Mucosa of gallbladder (tissue), 1 donor: ENCODE measurements around the gene SDK2. TPM values are rescaled to one million over a fixed set of nuclear protein-coding genes. Genes with fewer than 3 reads are reported as not detected.

Experiments used
- DNase-seq: peaks from one replicate; pipeline ENCODE4 v3.0.0-alpha.2; 2020; ENCODE audit warnings: low spot score
- total RNA-seq: library from RNA; stranded (reverse); gene quantifications from one replicate; pipeline ENCODE4 v1.2.1, GENCODE V29; 2021
- donor health status: DM: no; HTN: no; CAD: no.

SDK2 gene
- total RNA-seq, 1 donor from 2014 or later: 12.9 TPM

DNA sequence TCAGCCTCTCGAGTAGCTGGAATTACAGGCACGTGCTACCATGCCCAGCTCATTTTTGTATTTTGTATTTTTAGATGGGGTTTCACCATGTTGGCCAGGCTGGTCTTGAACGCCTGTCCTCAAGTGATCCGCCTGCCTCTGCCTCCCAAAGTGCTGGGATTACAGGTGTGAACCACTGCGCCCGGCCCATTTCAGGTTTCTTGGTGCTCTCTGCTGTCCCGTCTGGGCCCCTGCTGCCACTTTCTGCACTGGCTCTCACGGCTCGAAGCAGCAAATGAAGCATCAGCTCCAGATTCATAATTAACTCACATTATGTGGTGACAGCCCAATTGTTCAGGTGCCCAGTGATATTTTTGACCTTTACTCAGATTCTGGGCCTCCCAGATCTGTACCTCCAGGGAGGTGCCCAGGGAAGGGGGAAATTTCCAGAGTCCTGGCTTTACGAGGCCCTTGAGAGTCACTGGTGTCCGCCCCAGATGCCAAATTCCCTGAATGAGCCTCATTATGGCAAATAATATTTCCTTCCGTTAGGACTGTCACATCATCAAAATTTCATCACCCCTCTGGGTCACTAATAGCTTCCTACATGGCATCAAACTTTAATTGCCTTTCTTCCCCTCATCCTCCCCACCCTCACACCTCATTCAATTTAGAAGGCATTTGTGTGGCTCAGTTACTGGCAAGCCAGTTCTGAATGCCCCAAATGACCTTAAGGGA is 9.0 kb downstream of the SDK2 start:
- DNase-seq: no peak

DNA sequence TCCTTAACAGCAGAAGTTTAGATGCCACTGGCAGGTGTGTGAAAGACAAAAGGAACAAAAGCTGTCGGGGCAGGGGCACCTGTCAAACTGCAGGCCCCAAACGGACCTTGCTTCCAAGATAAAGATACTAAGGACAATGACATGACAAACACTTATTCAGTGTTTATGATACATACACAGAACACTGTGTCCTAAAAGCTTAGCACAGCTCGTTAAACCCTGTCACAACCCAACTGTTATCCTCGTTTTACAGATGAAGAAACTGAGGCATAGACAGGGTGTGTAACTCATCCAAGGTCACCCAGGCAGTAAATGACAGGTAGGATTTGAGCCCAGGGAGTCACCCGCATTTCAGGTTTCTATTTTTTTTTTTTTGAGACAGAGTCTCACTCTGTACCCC is 9.6 kb downstream of the SDK2 start:
- DNase-seq: no peak

DNA sequence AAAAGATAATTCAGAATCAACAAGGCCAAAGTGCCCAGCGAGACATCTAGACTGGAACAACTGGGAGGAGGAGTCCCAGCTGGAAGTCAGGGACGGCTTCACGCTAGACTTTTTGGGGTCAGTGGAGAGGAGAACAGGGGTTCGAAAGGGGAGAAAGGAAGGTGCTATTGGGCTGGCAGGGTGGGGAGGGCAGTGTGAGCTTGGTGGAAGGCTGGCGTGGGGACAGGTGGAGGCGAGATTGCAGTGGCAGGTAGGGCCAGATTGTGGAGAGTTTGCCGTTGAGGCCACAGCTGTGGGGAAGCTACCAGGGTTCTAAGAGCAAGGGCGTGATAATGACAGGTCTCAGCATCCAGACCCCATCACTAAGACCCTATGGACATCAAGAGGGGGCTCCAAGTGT is 10.5 kb downstream of the SDK2 start:
- DNase-seq: no peak

DNA sequence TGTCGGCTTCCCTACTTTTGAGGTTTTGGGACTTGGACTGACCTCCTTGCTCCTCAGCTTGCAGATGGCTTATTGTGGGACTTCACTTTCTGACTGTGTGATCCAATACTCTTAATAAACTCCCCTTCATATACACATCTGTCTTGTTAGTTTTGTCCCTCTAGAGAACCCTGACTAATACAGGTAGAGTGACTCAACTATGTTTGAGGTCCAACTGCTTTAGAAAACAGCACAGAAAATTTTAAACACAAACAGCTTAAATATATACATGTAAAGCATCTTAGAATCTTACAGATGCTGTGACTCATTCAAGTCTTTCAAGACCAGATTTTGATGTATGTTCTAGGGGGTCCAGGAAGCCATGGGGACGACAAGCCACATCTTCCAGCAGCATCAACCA is 11.7 kb downstream of the SDK2 start:
- no peak for DNase-seq

DNA sequence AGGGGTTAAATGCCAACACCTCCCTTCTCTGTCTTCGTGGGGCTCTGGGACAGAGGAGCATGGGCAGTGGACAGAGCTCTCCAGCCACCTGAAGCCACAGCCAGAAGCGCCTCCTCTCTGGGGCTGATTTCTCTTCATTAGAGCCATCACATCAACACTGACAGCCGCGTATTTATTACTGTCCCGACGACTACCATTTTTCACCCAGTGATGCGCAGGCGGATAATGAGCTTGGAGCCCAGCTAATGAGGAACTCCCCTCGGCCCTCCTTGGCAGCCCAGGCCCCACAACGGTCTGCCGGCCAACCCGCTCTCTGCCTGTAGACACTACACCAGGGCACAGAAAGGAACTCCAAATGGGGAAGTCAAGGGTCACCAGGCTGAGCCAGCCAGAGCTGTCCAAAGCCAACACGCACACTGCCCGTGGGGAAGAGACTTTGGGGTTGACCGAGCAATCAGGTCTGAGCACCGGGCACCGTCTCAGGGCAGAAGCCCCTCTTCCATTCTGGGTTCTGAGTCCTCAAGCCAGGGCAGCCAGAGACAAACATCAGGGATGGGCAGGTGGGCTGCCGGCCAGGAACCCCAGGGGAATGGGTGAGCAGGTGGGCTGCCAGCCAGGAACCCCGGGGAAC is 13.2 kb downstream of the SDK2 start:
- no peak for DNase-seq

DNA sequence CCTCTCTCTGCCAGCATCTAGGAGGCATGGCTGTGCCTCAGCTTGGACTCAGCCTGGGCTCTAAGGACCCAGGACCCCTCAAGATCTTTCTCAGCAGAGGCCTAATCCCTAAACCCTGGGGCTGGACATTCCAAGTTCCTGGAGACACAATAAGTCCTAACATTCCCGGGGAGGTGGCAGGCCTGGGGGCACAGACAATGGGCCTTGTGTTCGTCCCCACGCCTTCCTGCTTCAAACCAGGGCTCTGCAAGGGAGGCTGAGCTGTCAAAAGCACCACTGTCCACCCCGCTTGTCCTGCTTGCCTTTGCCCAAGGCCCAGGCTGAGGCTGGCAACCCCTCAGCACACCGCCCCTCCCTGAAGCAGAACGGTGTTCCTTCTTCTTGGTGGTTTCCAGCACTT is 13.7 kb downstream of the SDK2 start:
- DNase-seq: no peak

DNA sequence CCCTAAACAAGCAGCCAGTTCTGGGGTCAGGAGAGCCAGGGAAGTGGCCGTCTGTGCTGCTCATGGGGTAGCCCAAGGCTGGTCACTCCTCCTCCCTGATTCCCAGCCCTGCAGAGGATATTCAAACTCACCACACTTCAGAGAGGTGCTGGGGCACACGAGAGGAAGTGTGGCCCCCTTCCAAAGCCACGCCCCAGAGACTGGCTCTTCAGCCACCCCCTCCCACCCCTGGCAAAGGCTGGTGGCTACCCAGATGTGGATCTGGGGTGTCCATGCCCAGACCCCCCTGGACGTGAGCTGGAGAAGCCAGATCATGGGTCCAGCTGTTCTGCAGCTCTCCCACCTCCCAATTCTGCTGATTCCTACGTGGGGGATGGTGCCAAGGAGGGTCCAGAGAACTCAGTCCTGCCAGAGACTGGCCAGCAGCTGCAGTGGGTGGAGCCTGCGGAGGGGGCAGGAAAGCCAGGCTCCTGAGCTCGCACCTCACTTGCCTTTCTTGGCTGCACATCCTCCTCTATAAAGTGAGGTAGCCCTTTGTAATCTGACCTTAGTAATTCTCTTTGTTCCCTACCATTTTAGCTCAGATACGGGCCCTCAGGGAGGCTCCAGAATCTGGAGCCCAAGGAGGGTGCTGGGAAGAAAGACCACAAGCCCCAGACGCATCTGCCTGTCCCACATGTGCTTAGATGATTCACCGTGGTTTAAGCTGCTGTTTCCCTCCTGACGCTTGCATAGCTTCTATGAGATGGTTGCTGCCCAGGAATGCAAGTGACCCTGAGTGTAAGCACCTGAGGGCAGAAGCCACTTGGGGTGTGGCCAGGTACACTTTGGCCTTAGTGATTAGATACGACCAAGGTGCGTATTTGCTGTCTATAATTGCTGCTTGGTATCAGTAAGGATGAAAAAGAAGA is 15.3 kb downstream of the SDK2 start:
- no peak for DNase-seq

DNA sequence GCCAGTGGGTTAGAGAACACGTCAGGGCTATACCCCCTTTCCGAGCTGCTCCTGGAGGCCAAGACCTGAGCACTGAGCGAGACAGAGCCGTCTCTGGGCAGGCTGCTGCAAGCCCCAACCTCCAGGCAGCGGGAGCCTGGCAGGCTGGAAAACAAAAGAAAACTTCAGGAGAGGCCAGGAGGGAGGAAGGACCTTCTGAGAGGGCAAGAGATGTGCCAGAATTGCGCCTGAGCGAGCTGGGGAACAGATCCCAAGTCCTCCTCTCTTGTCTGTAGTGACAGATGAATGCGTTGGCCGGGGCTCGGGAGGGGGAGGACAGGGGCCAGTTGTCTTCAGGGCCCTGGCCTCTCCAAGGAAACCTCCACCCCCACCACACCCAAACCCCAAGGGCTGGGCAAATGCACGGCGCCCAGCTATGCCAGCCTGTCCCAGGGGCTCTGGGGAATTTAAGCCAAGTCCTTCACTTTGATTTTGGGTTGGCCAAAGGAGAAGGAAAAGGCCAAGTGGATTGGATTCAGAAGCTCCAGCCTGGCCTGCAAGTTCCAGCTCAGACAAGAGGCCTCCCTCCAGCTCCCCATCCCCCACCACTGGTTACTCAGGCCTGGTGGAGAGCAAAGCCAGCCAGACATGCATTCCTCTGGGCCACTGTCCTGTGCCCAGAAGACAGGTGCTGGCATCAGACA is 18.1 kb downstream of the SDK2 start:
- no peak for DNase-seq

DNA sequence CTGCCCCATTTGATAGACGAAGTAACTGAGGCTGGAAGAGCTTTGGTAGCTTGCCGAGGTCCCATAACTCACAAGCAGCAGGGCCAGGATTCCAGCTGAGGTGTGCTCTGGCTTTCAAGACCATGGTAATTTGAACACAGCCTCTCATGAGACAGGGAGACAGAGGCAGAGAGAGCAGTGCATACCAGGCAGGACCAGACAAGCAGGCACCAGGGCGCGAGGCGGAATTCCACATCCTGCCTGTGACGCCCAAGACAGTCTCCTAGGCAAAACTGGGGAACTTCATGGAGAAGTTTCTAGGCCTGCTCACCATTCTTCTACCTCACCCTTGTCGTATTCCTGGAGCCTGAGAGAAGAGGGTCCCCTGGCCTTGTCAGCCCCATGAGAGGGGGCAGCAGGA is 19.2 kb downstream of the SDK2 start:
- no peak for DNase-seq

DNA sequence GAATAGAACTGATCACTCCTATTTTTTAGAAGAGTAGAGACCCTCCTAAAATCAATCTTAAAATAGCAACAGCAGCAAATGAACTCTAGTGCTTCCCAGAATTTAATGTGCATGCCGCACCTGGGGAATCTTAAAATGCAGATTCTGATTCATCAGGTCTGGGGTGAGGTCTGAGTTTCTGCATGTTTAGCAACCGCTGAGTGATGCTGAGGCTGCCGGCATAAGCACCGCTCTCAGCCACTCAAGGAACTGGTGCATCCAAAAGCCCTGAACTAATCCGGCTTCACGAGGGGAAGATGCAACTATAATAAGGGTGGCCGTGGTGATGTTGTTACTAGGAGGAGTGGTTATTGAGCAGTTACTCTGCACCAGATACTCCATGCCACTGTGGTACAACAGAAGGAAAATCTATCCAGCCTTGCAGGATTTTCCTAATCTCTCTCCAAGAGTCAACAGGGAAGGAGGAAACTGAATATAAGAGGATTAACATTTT is 19.7 kb downstream of the SDK2 start:
- no peak for DNase-seq

DNA sequence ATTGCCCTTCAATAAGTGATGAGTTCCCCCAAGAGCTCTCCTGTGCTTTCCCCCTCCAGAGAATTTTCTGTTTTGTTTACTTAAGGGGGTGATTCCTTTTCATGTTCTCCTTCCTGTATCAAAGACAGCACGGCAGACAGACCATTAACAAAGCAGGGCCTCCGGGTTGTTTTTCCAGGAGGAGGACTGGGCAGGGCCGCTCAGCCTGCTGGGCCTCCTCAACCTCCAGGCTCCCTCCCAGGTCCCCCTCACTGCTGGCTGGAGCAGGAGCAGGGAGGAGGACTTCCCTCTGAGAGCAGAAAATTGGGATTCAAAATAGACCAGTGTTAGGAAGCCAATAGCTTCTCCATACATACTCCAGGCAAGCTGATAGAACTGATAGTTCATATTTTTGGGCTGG is 20.4 kb downstream of the SDK2 start:
- no peak for DNase-seq

DNA sequence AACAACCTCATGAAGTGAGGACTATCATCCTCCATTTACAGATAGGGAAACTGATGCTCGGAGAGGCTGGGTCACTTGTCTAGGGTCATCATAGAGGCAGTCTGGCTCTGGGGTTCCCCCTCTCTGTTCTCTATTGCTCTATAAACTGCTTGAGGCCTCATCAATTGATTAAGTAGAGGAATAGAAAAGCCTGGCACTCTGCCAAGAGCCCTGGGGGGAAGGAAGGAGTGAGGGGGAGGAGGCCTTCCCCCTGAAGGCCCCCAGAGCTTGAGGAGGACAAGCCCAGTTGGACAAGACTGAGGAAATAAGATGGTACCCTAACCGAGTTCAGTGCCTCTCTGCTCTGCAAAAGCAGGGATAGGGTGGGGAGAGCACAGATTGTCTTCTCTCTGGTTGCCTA is 21.0 kb downstream of the SDK2 start:
- no peak for DNase-seq

DNA sequence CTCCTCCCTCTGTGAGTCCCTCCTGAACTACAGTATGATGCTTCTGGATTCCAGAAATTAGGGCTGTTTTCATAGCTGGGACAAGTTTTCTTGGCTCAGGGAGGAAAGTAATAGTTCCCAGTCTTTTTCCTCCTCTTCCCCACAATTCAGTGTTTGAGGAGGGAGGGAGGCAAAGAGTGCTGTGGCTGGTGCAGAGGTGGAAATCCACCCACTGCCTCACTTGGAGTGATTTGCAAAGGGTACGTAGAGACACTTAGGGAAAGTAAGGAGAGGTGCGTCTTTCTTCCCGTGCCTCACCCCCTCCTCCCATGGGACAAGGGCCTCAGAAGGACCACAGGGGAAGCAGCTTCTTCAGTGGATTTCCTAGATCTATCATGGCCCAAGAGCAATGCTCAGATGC is 21.9 kb downstream of the SDK2 start:
- DNase-seq: no peak

DNA sequence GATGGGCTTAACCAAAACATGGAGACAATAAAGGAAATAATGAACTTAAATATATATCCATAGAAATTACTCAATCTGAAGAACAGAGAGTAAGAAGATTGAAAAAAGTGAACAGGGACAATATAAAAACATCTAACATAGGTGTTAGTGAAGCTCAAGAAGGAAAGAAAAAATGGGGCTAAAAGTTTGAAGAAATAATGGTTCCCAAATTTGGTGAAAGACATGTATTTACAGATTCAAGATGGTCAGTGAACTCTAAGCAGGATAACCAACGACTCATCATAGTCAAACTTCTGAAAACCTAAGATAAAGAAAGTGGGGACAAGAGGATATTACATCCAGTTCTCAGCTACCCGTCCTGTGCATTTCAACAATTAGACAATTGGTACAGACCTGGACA is 22.6 kb downstream of the SDK2 start:
- DNase-seq: no peak

DNA sequence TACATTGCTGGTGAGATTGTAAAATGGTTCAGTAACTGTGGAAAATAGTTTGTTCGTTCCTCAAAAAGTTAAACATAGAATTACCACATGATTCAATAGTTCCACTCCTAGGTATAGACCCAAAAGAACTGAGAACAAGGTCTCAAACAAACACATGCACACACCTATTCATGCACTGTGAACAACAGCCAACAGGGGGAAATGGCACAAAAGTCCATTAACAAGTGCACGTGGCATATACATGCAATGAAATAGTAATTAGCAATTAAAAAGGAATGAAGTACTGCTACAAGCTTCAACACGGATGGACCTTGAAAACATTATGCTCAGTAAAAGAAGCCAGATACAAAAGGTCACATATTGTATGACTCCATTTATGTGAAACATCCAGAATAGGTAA is 23.8 kb downstream of the SDK2 start:
- no peak for DNase-seq

DNA sequence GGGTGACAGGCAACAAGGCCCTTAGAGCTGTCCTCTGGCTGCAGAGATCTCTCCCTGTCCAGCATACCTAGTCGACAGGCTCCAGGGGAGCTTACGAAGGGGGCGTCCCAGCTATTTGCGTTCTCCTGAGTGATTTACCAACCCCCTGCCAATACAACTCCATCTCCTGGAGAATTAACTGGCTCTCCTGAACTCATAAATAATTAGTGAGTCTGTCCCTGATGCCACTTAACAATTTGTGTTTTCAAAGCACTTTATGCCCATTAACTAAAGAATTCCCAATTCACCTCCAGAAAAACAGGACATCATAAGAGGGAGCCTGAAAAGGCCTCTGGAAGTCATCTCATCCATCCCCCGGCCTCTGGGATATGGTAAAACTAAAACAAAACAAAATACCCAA is 26.7 kb downstream of the SDK2 start:
- no peak for DNase-seq

DNA sequence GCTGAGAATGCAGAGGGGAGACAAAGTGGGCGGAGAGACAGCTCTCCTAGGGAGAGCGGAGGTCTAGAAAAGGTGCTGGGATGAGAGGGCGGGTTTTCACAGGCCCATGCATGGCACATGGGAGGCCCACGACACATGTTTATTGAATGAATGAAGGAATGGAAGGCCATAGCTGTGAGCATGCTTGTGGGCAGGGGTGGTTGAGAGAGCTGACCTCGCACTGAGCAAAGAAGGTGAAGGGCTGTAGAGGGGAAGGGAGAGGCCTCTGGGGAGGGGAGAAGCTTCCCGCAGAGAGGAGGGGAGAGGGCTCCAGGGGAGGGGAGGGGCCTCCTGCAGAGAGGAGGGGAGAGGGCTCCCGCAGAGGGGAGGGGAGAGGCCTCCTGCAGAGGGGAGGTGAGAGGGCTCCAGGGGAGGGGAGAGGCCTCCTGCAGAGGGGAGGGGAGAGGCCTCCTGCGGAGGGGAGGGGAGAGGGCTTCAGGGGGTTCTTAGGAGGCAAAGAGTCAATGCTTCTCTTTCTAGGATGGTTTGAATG is 27.3 kb downstream of the SDK2 start:
- no peak for DNase-seq

DNA sequence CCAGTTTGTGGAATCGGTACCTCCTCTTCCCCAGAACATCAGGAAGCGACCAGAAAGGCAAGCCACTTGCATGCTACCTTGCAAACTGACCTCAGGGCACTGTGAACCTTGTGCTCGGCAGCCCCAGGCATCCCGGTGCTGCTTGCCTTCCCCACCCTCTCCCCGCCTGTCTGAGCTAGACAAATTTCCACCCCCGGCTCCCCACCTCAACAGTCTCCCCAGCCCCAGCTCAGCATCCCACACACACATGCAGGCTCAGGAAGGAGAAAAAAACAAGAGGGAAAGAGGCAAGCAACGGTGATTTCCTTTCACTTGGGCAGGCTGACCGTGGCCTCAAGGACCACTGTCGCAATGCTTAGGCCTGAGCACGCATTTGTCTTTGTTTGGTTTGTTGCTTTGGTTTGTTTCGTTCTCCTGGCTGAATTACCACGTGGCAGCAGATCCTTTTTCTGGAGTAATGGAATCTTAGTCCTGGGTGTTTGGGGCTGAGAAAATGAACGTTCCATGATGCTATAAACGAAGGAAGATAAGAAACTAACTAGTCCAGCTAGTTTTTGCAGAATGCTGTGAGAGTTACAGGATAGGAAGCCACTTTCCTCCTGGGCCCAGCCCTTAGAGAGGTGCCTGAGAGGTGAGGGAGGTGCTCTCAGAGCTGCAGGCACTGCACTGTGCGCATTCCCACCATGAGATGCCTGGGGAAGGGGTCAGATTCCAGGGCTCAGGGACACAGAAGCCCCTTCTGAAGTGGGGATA is 27.9 kb downstream of the SDK2 start:
- no peak for DNase-seq

DNA sequence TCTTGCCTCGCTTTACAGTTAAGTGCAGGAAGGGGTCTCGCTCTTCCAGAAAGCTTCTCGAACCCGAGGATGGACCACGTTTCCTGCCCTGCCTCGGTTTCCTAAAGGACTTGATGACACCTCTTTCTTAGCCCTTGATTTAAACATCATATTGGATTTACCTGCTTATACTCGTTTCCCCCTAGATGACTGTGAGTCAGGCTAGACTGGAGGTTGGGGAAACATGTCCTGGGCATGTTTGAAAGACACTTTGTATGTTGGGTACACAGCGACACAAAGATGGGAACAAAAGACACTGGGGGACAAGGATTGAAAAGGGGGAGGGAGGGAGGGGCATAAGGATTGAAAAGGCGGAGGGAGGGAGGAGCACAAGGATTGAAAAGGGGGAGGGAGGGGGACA is 30.0 kb downstream of the SDK2 start:
- no peak for DNase-seq

DNA sequence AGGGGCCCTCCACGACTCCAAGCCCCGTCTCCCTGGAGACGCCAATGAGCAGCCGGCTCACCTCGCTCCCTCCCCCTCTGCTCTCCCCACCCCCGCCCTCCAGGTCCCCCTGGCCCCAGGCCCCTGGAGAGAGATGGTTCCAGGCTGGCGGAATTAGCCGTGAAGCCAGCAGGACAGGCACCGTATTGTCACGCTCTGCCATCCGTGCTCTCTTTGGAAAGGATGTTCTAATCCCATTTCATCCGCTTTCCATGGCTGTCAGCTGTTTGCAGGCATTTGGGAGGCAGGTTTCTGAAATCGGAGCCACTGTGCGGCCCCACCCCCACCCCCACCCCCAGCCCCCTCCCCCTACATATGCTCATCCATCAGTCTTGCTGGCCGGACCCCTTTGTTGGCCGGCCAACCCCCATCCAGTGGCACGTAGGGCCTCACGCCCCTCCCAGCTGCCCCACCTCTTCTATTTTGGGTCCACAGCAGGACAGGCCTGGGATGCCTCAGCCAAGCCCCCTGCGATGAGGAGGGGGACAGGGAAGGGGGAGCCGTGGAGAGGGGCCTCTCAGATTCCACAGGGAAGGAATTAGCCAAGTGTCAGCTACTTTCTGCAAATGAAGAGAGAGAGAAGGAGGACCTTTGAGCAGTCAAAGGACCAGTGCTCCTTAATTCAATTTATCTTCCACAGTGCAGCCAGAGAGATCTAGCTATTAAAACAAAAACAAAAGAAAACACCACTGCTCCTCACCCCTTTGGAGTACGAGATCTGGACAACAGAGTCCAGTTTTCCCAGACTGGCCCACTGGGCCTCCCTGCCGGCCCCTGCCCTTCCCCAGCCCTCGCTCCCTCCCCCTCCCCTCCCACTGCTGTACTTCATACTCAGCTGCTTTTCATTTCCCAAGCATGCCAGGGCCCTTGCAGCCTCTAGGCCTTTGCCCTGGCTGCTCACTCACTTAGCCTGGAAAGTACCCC is 30.7 kb downstream of the SDK2 start:
- no peak for DNase-seq
